ENCODE results near the gene SCLT1. TPM values are rescaled to one million over a fixed set of nuclear protein-coding genes. Genes with fewer than 3 reads are reported as not detected.

Gene SCLT1
- total and polyA plus RNA-seq, 2 of the 4 experiments (the other 2 are of a cell fraction), result 4.9 to 7.7 TPM

DNA sequence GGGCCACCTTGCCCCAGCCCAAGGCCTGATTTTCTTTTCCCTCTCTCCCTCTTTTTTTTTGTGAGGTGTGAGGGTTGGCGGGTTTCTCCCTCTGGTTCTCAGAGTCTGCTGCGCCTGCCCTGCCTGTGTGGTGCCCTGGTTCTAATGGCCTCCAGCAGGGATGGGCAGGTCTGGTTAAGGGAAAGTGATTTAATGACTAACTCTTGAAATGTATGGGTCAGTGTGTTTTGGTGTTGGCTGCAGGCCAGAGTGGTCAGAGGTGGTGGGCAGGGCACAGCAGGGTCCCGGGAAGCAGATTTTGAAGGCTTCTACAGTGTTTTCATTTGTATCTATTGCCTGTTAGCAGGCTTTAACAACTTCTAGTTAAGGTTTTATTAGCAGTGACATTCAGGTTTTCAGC, 244.9 kb downstream of the SCLT1 start:
- H3K56ac ChIP-seq (ENCODE audit: extremely low read depth, insufficient read depth, low read length), result no peak overlapping the region
- BruUV-seq (replicated peaks), result no TSS peak
- in situ Hi-C loops (cut with MboI; ENCODE audit: low sequenced_read_pairs) (no loop called here), intact Hi-C loops (cut with micrococcal nuclease) (no loop called here), dilution Hi-C loops (cut with HindIII; ENCODE audit: low sequenced_read_pairs, unreplicated experiment) (no loop called here)
- H3K9me3 ChIP-seq (ENCODE audit: control insufficient read depth, insufficient read depth, low read length), result no peaks in the 10 kb centered on the region
- H3K27ac ChIP-seq (ENCODE audit: insufficient read depth, low read length), result no peak overlapping the region
- H3K4me3 ChIP-seq (ENCODE audit: insufficient read depth, low read depth, low read length), result no peak overlapping the region
- no peak overlapping the region for H2BK120ac ChIP-seq (ENCODE audit: low read depth, low read length)
- no peak overlapping the region for H2AFZ ChIP-seq (replicated peaks; ENCODE audit: low read length, poor library complexity)
- no peak overlapping the region for H3K23ac ChIP-seq (ENCODE audit: low read depth, low read length)
- H4K20me1 ChIP-seq (ENCODE audit: insufficient read depth, low read length), result 0 out of 2 replicates have a peak, but pooled peaks cover 3% of the 10 kb centered on the region
- H3K4me2 ChIP-seq (ENCODE audit: low read depth, low read length), result no peak overlapping the region
- H3K79me1 ChIP-seq (ENCODE audit: low read depth in 1 of 2, low read length in 2 of 2), result peaks cover 50 to 77% of the 10 kb centered on the region in 2 experiments
- peaks cover 70% of the 10 kb centered on the region for H3K36me3 ChIP-seq (ENCODE audit: control insufficient read depth, insufficient read depth, low read length)
- peaks cover 18% of the 10 kb centered on the region for H3K9me1 ChIP-seq (ENCODE audit: insufficient read depth, low read length)
- POLR2A ChIA-PET (ENCODE audit: unreplicated experiment), result no interaction called here
- no peaks in the 10 kb centered on the region for H3K27me3 ChIP-seq (ENCODE audit: control insufficient read depth, insufficient read depth, low read length)
- no peak overlapping the region for H3K9ac ChIP-seq (ENCODE audit: low read depth, low read length)
- no peak overlapping the region for H4K5ac ChIP-seq (ENCODE audit: low read depth, low read length)
- DNase-seq, result no peak
- no peak overlapping the region for H4K91ac ChIP-seq (ENCODE audit: insufficient read depth, low read depth, low read length)
- no peak for ATAC-seq (ENCODE audit: low read depth)
- no peak overlapping the region for H2BK5ac ChIP-seq (ENCODE audit: low read depth, low read length, poor library complexity, severe bottlenecking)
- CTCF ChIA-PET, result no interaction called here
- no peak overlapping the region for H2AK9ac ChIP-seq (replicated peaks; ENCODE audit: low read depth, low read length, poor library complexity)
- peaks cover 5% of the 10 kb centered on the region for H3K4me1 ChIP-seq (ENCODE audit: control insufficient read depth, insufficient read depth, low read length)
- no peak overlapping the region for H4K8ac ChIP-seq (ENCODE audit: low read depth in 2 of 2, low read length in 2 of 2)
- no peak overlapping the region for H3K14ac ChIP-seq (replicated peaks; ENCODE audit: low read depth, low read length)
- H3K4ac ChIP-seq (ENCODE audit: low read depth, low read length), result no peak overlapping the region
- no peak overlapping the region for H3K18ac ChIP-seq (ENCODE audit: low read depth, low read length)
- no peak overlapping the region for H2BK15ac ChIP-seq (ENCODE audit: low read depth, low read length)
- no peak overlapping the region for H2BK20ac ChIP-seq (ENCODE audit: low read depth, low read length)
- TF ChIP-seq CHD1 (IDR thresholded peaks at IDR 0.05; ENCODE audit: low read depth, low read length) (no peak), BHLHE40 (IDR thresholded peaks at IDR 0.05; ENCODE audit: low read depth, low read length) (no peak), MAZ (IDR thresholded peaks at IDR 0.05; ENCODE audit: borderline replicate concordance, low read depth, low read length) (no peak), RAD21 (IDR thresholded peaks at IDR 0.05; ENCODE audit: low read length) (no peak)
- 67% methylated on average over 1 of the region's 3 CpGs; no CpG with 5 or more reads in 1 of the 2 experiments for WGBS, 2 experiments (ENCODE audit: extremely low coverage in 2 of 2, insufficient read length in 1 of 2)
- H2AK5ac ChIP-seq (ENCODE audit: low read depth, low read length), result no peak overlapping the region
